Stimulated activated CD4-positive, alpha-beta T cell treated with anti-CD3 and anti-CD28 coated beads, Interleukin-1b, Interleukin-23, amount 100 ng/mL, for 1 hour (primary cell): ENCODE measurements around the gene MLX.

Source experiments
- DNase-seq, 2 donors: peaks; one replicate each; pipeline ENCODE4 v3.0.0-alpha.2; 2020; ENCODE audit warnings: low read depth in 2 of 2

The MLX gene

DNA sequence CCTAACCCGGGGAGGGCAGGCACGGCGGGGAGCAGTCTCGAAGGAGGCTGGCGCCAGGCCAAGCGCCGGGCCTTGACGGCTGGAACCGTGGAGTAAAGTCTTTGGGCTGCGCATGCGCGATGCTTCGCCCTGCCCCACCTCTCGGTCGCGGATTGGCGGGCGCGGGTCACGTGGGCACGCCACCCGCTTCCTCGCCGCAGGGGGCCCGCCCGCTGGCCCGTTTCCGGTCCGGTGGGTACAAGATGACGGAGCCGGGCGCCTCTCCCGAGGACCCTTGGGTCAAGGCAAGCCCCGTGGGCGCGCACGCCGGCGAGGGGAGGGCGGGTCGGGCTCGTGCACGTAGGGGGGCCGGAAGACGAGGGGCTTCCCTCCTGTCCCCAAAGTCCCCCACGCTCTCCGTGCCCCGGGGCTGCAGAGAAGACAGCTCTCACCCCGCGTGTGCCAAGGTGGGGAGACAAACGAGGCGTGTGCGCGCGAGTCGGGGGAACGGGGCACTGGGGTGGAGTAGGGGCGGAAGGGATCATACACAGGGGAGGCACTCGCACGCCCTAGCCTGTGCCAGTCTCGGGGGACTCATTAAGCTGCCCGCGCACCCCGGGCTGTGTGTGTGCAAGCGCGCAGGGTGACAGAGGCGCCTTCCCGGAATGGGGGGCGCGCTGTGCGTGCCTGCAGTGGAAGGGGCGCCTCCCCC is at the start of gene MLX:
MLX (plus strand) TSS at position 218 of the 691 bp plus-strand sequence; CDS start at position 243, 25 bp downstream.
- DNase-seq = peak; percentile 81 to 83

DNA sequence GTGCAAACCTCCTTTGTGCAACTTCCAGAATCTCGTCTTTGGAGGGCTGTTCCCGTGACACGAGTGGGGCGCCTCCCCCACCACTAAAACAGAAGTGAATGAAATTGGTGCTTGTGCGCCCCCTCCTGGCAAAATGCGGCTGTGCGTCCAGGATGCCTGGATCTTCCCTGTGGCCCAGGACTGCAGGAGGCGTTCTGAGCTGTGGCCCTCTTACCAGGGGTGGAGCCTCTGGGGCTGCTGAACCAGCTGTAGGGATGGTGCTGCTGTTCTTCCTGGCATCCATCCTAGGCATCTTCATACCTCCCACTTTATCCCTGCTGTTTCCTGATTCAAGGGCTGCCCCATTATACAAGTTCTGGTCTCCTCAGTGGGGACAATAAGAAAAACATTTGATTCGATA is 49.4 kb upstream of the MLX start:
- peak; percentile 60 to 78 for DNase-seq

GRCh38 chr17:42518046-42518754 is 48.7 kb upstream of the MLX start:
- DNase-seq = no peak

GRCh38 chr17:42518755-42519545 is 48.0 kb upstream of the MLX start:
- DNase-seq = no peak

DNA sequence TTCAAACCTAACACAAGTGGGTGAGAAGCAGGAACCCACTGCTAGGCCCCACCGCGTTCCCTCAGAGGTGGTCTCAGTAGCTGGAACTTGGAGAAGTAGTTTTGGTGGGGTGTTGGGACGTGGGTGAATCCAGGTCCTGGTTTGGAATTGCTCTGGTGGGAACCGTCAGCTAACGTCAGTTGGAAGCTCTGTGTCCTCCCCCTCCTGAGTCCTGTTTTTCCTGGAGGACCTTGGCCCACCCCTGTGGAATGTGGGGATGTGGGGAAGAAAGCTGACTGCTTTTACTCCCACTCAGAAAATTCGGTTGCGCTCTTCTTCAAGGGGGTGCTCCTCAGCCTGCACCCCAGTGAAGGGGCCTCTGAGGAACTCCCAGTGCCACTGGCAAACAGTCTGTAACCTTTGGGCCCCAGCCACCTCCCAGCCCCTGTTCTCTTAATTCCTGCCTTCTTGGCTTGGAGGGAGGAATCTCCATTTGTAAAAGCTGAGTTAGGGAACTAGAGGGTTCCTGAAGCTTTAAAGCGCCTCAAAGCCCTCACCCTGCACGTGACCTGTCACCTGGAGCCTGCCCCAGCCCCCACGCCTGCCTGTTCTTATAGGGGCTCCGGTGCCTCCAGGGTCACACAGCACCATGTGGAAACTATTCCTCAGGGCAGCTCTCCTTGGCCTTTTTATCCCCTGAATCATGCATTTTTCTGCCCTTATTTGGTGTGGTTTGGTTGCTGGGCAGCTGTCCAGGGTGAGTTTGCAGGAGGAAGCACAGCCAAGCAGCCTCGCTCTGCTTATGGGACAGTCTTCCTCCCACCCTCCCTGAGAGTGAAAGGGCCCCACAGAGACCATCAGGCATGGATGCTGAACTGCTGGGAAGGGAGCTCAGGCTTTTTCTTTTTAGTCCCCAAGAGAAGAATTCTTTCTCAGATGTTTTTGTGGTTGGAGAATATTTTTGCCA is 47.1 kb upstream of the MLX start:
- DNase-seq = no peak

DNA sequence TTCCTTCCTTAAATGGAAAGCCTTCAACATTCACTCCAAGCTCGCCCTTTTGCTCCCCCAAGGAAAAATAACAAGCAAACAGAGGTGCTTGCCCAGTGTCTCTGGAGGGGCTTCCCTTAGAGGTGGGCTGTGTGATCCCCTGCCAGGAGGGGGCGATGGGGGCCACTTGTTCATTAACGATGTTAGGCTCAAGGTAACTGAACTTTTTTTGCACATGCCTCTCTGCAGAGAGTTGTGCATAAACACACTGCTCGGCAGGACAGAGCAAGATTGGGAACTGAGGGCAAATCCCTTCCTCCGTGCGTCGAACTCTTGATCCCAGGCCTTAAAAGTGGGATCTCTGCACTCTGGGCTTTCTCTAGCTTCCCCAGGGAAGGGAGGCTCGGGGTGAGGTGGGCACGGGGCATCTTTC is 46.4 kb upstream of the MLX start:
- no peak for DNase-seq

GRCh38 chr17:42521036-42521435 is 45.9 kb upstream of the MLX start:
- DNase-seq = no peak

DNA sequence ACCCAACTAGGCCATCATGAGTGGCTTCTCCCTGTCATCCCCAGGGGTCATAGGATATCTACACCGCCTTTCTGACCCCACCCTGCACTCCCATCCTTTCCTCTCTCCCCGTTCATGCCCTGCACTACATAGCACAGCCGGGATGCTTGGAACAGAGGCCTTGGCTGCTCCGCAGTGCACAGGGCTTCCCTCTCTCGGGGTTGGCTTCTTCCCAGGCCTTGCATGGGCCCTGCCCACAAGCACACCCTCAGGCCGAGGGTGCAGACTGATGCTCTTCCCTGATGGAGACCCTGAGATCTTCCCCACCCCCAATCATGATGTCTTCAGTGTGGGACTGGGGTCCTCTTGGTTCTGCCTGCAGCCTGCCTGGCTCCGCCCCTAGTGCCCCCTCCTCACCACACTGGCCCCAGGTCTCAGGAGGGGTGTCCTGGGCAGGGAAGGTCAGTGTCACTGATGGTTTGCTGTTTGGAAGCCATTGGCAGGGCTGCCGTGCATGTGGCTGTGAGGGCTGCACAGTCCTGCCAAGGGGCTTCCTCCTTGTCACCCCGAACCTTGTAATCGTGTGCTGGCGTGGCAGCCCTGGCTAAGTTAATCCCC is 45.1 kb upstream of the MLX start:
- no peak for DNase-seq

DNA sequence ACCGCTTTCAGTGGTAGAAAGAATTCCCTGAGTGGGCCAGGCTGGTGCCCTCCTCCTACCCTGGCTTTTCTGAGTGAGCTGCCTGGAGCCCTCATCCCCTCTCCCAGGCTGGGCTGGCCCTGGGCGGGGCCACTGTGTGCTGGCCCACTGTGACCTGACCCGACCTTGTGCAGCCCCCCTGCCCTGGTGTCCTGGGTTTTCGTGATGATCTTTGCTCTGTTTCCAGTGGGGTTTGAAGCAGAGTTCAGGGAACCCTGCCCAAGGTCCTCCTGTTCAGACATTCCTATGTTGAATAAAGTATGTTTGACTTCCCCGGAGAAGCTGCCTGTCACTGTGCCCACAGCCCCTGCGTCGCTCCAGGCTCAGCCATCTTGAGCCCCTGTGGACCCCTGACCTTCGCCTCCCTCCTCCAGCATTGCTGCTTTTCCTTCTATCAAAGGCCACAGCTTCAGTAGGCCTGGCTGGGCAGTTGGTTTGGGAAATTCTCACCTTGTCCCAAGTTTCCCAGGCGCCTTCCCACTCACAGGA is 44.6 kb upstream of the MLX start:
- no peak for DNase-seq

DNA sequence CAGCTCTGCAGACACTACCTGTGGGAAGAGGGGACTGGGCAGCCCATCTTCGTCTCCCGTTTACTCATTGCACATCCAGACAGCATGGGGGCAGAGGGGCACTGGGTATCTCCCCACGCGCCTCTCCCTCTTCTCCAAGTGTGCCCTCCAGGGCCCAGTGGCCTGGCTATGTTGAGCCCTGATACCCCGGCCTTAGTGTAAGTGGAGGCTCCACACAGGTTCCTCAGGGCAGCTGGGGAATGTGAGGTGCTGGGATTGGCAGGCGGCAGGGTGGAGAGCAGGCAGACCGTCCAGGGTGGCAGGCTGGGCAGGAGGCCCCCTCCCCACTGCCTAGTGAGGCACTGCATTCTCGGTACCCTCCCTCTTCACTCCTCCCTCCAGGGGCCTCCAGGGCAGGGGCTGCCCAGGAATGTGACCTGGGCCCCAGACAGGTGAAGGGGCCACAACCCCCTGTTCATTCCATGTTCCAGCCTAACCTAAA is 44.1 kb upstream of the MLX start:
- no peak for DNase-seq

DNA sequence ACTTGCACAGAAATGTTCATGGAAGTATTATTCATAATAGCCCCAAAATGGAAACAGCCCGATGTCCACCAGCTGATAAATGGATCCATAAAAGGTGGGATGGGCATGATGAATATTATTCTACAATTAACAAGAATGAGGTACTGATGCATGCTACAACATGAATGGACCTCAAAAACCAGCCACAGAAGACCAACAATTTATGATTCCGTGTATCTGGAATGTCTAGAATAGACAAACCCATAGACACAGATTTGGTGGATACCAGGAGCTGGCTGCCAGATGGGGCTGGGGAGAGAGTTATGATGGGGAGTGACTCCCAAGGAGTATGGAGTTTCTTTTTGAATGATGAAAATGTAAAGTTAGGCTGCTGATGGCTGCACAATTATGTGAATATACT is 41.7 kb upstream of the MLX start:
- DNase-seq = no peak

DNA sequence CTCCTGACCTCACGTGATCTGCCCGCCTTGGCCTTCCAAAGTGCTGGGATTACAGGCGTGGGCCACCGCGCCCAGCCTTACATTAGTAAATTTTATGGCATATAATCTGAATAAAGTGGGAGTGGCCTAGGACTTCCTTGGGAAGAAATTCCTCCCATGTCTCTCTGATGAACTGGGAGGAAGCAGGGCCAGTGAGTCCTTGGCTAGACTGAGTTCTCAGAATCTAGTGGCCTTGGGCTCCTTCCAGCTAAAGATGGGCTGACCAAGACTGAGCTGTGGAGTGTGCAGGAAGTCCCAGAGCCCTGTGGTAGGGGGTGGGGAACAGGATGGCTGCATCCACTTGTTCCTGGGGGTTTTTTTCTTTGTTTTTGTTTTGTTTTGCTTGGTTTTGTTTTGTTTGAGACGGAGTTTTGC is 40.9 kb upstream of the MLX start:
- no peak for DNase-seq

GRCh38 chr17:42527932-42528331 is 39.0 kb upstream of the MLX start:
- DNase-seq = no peak

- DNase-seq = no peak
Measured at GRCh38 chr17:42529061-42529460, 37.8 kb upstream of the MLX start.

GRCh38 chr17:42530952-42531454 is 35.9 kb upstream of the MLX start:
- DNase-seq = no peak

- peak in 1 of 2 donors; percentile 22 for DNase-seq
Measured at GRCh38 chr17:42531455-42532354, 35.2 kb upstream of the MLX start.

DNA sequence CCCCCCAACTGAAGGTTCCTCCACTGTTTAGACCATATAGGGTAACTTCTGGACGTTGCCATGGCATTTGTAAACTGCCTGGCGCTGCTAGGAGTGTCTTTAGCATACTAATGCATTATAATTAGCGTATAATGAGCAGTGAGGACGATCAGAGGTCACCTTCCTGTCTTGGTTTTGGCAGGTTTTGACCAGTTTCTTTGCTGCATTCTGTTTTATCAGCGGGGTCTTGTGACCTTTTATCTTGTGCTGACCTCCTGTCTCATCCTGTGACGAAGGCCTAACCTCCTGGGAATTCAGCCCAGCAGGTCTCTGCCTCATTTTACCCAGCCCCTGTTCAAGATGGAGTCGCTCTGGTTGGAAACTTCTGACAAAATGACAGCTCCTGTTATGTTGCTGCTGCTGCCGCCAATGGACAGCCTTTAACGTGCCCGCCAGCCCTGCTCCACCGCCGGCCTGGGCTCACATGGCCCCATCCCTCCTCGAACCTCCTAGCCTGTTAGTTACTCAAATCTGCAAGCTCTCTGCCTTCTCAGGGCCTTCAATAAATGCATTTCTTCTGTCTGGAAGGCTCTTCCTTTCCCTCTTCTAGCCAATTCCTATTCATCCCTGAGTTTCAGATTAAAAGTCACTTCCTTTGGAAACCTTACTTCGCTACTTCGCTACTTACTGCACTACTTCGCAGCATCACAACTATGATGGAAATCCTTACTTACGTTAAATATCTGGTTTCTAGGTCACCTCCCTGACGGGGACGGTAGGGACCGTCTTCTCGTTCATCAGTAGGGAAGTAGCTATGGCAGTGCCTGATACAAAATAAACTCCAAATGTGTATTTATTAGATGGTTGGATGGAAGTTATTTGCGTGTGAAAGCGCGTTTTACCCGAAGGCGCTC is 31.5 kb upstream of the MLX start:
- DNase-seq = no peak

- peak; percentile 41 to 67 for DNase-seq
Measured at GRCh38 chr17:42536048-42536371, 30.9 kb upstream of the MLX start, which contains the start of gene NAGLU. TSS of gene NAGLU (plus strand) at chr17:42536241. CDS start at chr17:42536273, 32 bp downstream.
